Neutrophil (primary cell): Measurements from ENCODE around the gene BMS1.
"Not testable (repeated sequence)": the region's sequence is repeated elsewhere in the genome, so short reads cannot be mapped to it uniquely, and the experiment has no call there.

Experiments used
- H3K27ac ChIP-seq: fragments of 200-600 bp; sonication (generic); 2 replicates; pipeline ENCODE4 v1.5.1; 2016; ENCODE audit warnings: mild to moderate bottlenecking, moderate library complexity
- H3K27me3 ChIP-seq: fragments of 200-600 bp; sonication (generic); 2 replicates; pipeline ENCODE4 v1.6.0; 2016; ENCODE audit warnings: mild to moderate bottlenecking
- H3K36me3 ChIP-seq: fragments of 200-600 bp; sonication (generic); 2 replicates; pipeline ENCODE4 v1.5.1; 2017
- H3K4me1 ChIP-seq, 2 experiments: fragments of 200-600 bp in 1 of 2; sonication (generic) in 1 of 2; 1 replicate in 1 of 2; 2 replicates in 1 of 2; pipeline versions ENCODE4 v1.5.1 to v1.6.1; 2013 to 2016; ENCODE audit warnings: low read depth in 1 of 2, low read length in 1 of 2, mild to moderate bottlenecking in 1 of 2, moderate library complexity in 1 of 2; ENCODE audit not compliant: control insufficient read depth in 1 of 2, insufficient read depth in 1 of 2
- H3K4me3 ChIP-seq, 2 experiments: fragments of 200-600 bp in 1 of 2; sonication (generic) in 1 of 2; 1 replicate in 1 of 2; 2 replicates in 1 of 2; pipeline ENCODE4 v1.5.1; 2013 to 2016; ENCODE audit warnings: low read depth in 1 of 2, low read length in 1 of 2, mild to moderate bottlenecking in 1 of 2, moderate library complexity in 1 of 2
- H3K9me3 ChIP-seq: fragments of 200-600 bp; sonication (generic); 2 replicates; pipeline ENCODE4 v1.5.1; 2016
- TF ChIP-seq, protein P1 (sequence below): fragments of 200-600 bp; sonication (generic); IDR thresholded peaks from 2 replicates; pipeline ENCODE4 v1.5.1; 2016; ENCODE audit warnings: antibody characterized with exemption

The BMS1 gene, protein sequence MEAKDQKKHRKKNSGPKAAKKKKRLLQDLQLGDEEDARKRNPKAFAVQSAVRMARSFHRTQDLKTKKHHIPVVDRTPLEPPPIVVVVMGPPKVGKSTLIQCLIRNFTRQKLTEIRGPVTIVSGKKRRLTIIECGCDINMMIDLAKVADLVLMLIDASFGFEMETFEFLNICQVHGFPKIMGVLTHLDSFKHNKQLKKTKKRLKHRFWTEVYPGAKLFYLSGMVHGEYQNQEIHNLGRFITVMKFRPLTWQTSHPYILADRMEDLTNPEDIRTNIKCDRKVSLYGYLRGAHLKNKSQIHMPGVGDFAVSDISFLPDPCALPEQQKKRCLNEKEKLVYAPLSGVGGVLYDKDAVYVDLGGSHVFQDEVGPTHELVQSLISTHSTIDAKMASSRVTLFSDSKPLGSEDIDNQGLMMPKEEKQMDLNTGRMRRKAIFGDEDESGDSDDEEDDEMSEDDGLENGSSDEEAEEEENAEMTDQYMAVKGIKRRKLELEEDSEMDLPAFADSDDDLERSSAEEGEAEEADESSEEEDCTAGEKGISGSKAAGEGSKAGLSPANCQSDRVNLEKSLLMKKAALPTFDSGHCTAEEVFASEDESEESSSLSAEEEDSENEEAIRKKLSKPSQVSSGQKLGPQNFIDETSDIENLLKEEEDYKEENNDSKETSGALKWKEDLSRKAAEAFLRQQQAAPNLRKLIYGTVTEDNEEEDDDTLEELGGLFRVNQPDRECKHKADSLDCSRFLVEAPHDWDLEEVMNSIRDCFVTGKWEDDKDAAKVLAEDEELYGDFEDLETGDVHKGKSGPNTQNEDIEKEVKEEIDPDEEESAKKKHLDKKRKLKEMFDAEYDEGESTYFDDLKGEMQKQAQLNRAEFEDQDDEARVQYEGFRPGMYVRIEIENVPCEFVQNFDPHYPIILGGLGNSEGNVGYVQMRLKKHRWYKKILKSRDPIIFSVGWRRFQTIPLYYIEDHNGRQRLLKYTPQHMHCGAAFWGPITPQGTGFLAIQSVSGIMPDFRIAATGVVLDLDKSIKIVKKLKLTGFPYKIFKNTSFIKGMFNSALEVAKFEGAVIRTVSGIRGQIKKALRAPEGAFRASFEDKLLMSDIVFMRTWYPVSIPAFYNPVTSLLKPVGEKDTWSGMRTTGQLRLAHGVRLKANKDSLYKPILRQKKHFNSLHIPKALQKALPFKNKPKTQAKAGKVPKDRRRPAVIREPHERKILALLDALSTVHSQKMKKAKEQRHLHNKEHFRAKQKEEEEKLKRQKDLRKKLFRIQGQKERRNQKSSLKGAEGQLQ

DNA sequence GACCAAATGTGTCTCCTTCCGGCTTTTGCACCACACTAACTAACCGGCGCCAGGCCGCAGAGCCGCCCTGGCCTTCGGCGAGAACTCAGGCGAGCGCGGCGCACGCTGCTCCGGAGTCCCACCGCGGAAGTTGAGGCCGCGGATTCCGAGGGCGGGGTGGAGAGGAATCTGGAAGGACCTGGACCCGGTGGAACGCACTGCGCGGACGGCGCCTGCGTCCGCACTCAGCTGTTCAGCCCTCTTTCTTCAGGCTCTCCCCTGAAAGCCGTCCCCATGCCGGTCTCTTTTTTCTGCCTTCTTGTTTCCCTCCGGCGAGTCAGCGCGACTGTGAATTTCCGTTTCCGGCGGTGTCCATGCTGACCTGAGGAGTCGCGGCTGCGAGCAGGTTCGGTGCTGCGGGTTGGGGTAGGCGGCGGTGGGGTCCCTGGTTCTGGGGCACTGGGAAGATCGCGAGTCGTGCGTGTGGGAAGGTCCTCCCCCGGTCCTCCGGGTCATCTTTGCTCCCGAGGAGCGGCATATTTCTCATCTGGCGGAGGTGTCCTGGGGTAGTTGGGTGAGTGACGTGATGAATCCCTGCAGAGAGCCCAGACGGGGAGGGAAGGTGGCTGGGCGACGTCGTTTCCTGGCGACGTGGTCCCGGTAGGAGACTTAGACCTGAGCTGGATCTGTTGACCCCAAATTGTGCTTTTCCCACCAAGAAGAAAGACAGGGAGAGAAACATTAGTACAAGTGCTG, at the start of gene BMS1:
TSS of gene BMS1 (plus strand) at position 350 of the 735 bp plus-strand sequence. CDS start 1,600 bp downstream, outside the sequence.
- H3K4me3 ChIP-seq, result peak within 1 kb of the TSS; percentile 63 to 74
- H3K36me3 ChIP-seq, result peaks cover 19% of the 10 kb centered on the region
- H3K27ac ChIP-seq, result peak within 1 kb of the TSS; percentile 80
- TF ChIP-seq, protein P1, sequence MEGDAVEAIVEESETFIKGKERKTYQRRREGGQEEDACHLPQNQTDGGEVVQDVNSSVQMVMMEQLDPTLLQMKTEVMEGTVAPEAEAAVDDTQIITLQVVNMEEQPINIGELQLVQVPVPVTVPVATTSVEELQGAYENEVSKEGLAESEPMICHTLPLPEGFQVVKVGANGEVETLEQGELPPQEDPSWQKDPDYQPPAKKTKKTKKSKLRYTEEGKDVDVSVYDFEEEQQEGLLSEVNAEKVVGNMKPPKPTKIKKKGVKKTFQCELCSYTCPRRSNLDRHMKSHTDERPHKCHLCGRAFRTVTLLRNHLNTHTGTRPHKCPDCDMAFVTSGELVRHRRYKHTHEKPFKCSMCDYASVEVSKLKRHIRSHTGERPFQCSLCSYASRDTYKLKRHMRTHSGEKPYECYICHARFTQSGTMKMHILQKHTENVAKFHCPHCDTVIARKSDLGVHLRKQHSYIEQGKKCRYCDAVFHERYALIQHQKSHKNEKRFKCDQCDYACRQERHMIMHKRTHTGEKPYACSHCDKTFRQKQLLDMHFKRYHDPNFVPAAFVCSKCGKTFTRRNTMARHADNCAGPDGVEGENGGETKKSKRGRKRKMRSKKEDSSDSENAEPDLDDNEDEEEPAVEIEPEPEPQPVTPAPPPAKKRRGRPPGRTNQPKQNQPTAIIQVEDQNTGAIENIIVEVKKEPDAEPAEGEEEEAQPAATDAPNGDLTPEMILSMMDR, result no peak
- peaks cover 22 to 29% of the 10 kb centered on the region in 2 experiments for H3K4me1 ChIP-seq
- peaks cover 2% of the 10 kb centered on the region for H3K27me3 ChIP-seq
- H3K9me3 ChIP-seq, result no peaks in the 10 kb centered on the region

DNA sequence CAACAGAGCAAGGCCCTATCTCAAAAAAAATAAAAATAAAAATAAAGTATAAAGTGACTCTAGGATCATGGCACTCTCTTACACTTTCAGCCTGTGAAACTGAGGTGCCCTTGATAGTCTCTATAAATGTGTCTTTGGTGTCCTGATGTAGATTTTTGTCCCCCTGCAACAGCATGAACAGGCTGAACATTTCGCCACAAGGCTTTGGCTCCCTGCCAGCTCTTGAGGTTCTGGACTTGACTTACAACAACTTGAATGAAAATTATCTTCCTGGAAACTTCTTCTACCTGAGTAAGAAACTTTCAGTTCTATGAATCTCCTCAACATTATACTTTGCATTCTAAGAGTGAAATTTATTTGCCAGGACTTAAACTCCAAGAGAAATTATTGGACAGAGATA, 48.1 kb upstream of the BMS1 start:
- Histone ChIP-seq H3K36me3 (no peaks in the 10 kb centered on the region), H3K4me1 (no peaks in the 10 kb centered on the region), H3K4me3 (no peak overlapping the region), H3K27me3 (peaks cover 32% of the 10 kb centered on the region), H3K27ac (no peak overlapping the region), H3K9me3 (no peaks in the 10 kb centered on the region)
- TF ChIP-seq, protein P1, result no peak

DNA sequence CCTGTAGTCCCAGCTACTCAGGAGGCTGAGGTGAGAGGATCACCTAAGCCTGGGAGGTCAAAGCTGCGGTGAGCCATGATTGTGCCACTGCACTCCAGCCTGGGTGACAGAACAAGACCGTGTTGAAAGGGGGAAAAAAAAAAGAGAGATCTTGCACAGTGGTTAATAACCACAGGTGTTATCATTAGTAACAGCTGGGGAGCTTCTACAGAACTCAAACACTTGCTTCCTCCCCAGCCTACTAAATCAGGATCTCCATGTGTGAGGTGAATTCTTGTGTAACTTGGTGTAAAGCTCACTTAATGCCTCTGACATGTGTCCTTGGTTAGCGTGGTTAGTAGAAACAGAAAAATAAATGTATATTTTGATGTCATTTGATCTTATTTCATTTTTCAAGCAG, 43.9 kb upstream of the BMS1 start:
- Histone ChIP-seq H3K27me3 (peaks cover 30% of the 10 kb centered on the region), H3K4me3 (no peak overlapping the region), H3K9me3 (no peaks in the 10 kb centered on the region), H3K4me1 (no peaks in the 10 kb centered on the region), H3K36me3 (no peaks in the 10 kb centered on the region), H3K27ac (no peak overlapping the region)
- TF ChIP-seq, protein P1, result no peak

DNA sequence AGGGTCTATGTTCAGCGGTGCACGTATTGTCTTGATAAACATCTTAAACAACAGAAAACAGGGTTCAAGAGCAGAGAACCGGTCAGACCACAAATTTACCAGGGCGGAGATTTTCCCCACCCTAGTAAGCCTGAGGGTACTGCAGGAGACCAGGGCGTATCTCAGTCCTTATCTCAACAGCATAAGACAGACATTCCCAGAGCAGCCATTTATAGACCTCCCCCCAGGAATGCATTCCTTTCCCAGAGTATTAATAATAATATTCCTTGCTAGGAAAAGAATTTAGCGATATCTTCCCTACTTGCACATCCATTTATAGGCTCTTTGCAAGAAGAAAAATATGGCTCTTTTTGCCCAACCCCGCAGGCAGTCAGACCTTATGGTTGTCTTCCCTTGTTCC, 41.1 kb upstream of the BMS1 start:
- H3K4me3 ChIP-seq, H3K4me1 ChIP-seq, H3K36me3 ChIP-seq, H3K9me3 ChIP-seq, H3K27ac ChIP-seq: not testable (repeated sequence)
- peaks cover 30% of the 10 kb centered on the region for H3K27me3 ChIP-seq

DNA sequence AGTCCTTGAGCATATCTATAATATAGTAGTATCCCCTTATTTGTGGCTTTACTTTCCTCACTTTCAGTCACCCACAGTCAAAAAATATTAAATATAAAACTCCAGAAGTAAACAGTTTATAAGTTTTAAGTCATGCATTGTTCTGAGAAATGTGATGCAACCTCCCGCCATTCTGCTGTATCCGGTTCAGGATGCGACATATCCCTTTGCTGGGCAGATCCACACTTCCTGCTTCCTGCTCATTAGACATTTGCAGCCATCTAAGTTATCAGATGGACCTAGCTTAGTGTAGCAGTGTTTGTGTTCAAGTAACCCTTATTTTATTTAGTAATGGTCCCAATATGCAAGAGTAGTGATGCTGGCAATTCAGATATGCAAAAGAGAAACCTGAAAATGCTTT, 38.9 kb upstream of the BMS1 start:
- Histone ChIP-seq H3K9me3 (no peaks in the 10 kb centered on the region), H3K27ac (no peak overlapping the region), H3K4me3 (no peak overlapping the region), H3K27me3 (peaks cover 20% of the 10 kb centered on the region), H3K36me3 (no peaks in the 10 kb centered on the region), H3K4me1 (no peaks in the 10 kb centered on the region)
- TF ChIP-seq, protein P1, result no peak
